GM10847 (cell line): ENCODE results near the gene RNF220.

Source experiments
- POLR2A ChIP-seq: IDR thresholded peaks from 2 replicates; pipeline ENCODE4 v1.6.1; 2011; ENCODE audit not compliant: insufficient read length; ENCODE audit errors: extremely low read depth

The RNF220 gene

DNA sequence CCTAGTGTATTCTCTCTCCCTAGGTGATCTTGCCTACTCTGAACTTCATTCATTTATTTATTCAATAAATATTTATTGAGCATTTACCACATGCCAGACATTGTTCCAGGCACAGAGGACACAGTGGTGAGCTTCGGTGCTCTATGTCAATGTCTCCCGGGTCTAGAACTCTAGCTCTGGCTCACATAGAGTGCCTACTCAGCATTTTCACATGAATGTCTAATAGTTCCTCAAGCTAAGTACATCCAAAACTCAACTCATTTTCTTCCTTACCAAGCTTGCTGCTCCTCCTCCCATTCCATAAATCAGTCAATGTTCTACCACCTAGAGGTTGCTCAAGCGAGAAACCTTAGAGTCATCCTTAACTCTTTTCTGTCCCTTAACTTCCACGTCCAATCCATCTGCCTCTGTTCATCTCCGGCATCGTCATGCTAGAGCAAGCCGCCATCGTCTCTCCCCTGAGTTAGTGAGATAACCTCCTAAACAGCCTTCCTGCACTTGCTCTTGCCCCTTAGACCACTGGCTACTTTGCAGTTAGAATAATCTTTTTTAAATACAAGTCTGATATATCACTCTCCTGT is 201.7 kb downstream of the RNF220 start:
- no peak for TF ChIP-seq POLR2A

- TF ChIP-seq POLR2A, result no peak
Measured at GRCh38 chr1:44608141-44608540, 203.1 kb downstream of the RNF220 start.

DNA sequence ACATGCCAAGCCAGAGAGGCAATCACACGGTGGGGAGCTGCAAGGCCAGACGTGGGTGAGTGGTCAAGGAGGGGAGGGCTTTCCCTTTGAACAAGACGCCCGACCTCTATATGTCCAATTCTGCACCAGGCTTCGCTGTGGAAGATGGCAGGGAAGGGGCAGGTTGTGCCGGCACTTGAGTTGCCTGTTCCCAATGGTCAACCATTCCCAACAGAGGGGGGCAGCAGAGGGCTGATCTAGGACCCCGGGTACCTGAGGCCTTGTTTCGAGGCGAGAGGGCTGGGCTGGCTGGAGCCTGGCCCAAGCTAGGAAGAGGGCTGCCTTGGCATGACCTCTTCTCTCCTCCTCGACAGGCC is 204.3 kb downstream of the RNF220 start:
- no peak for TF ChIP-seq POLR2A

GRCh38 chr1:44609768-44610526 is 204.9 kb downstream of the RNF220 start:
- no peak for TF ChIP-seq POLR2A

DNA sequence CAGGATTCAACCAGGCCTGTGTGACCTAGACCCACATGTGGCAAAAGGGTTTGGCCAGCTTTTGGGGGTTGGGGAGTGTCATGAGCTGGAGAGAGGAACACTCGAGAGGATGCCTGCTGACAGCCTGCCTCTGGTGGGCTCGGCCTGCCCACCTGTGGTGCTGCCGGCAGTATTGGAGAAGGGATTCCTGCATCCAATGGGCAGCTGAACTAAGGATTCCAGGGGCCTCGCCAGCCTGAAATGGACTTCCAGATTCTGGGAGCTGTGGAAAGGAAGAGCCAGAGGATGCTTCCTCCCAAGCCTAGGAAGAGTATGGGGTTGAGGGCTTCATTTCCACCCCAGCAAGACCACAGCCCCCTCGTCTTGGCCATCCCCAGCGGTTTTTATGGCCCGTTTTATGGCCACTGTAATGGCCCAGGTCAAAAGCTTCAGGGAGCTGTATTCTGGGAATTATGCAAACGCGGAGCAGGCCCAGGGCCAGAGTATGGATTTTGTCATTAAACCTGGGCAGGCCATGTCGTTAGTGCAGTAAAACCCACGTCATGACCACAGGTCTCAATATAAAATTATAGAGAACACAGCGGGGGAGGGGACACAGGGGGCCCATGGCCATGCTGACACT is 205.6 kb downstream of the RNF220 start:
- TF ChIP-seq POLR2A, result no peak

- TF ChIP-seq POLR2A, result no peak
Measured at GRCh38 chr1:44611419-44611818, 206.4 kb downstream of the RNF220 start.

- TF ChIP-seq POLR2A, result no peak
Measured at GRCh38 chr1:44611866-44612265, 206.8 kb downstream of the RNF220 start.

- no peak for TF ChIP-seq POLR2A
Measured at GRCh38 chr1:44613941-44614340, 208.9 kb downstream of the RNF220 start.

GRCh38 chr1:44616284-44616990 is 211.4 kb downstream of the RNF220 start:
- TF ChIP-seq POLR2A, result no peak

DNA sequence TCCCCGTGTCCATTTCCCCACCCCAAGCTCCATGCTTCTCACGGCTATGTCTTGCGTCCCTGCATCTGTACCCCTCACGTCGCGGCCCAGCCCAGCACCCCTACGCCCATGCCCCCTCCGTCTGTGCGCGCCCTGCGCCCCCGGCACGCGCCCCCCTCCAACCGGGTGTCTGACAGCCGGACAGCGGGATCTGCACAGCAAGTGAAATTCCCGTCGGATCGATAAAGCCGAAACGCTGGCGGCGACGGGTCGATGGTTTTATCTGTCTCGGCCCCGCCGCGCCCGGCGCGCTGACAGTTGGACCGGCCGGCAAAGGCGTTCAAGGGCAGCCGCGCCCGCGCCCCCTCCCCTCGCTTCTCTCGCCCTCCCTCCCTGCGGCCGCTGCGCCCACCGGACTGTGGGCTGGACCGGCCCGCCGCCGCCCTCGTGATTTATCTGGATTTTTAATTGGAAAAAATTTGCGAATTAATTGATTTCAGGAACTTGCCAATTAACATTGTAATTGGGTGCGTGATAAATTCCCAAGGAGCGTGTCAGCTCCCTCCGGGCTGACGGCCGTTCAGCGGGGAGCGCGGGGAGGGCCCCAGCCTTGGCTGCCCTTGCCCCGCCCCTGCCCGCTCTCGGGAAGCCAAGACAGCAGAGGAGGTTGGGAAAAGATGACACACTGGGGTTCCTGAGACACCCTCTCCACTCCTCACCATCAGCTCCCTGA is 212.1 kb downstream of the RNF220 start:
- no peak for TF ChIP-seq POLR2A

DNA sequence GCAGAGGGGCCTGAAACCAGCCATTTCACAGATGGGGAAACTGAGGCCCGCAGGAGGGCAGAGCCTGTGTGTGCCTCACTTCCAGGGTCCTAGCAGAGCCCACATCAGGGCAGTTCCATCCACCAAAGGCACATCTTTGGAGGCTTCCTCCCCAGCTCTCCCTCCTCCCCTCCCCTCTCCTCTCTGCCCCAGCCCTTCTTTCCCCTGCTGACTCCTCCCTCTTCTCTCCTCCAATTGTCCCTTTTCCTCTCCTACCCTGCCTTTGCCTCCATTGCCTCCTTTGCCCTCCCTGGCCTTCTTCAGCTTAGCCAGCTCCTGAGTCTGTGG is 212.6 kb downstream of the RNF220 start:
- TF ChIP-seq POLR2A, result no peak

GRCh38 chr1:44619261-44619900 is 214.3 kb downstream of the RNF220 start:
- no peak for TF ChIP-seq POLR2A

- no peak for TF ChIP-seq POLR2A
Measured at GRCh38 chr1:44620072-44620471, 215.0 kb downstream of the RNF220 start.

- no peak for TF ChIP-seq POLR2A
Measured at GRCh38 chr1:44621841-44622286, 216.8 kb downstream of the RNF220 start.

DNA sequence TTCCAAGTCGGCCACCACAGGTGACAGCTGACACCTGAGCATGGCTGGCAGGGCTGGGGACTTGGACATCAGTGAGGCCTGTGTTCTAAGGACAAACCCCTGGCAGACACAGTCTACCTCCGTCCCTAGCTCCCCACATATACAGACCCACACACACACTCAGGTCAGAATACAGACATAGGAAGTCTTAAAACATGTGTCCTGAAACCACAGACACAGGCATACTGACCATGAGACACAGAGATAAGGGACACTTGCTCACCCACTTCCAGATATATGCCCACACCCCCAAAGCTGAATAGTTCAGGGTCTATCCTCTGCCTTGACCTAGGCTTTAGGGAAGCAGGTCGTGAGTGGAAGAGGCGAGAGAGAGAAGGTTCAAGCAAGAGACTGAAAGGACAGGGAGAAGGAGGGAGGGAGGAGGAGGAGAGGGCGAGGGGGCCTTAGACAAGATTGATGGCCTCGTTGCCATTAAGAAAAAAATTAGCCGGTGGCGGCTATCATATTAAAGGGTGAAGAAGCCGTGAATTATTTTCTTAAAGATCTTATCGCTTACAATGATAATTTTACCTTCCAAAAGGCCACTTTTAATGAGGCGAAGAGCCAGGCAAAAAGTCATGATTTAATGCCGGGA is 219.3 kb downstream of the RNF220 start:
- no peak for TF ChIP-seq POLR2A

DNA sequence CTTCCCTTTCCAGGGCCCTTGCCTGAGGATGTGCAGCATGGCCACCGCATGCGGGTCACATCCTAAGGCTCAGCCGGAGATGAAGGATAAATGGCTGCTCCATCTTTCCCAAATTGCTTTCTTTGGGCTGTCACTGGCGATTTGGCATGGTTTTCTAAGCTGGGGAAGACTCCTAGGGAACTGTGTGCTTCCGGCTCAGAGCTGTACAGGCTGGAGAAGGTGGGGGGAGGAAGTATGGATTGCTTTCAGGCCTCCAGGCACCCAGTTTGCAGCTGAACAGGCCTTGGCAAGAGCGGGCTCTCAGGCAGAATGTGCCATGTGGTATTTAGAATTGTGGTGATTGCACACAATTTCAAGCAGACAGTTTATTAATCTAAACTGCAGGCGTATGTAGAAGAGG is 220.3 kb downstream of the RNF220 start:
- TF ChIP-seq POLR2A, result no peak
